CD4-positive, alpha-beta T cell (primary cell): ENCODE results near the gene APOB. TPM values are rescaled to one million over a fixed set of nuclear protein-coding genes. Genes with fewer than 3 reads are reported as not detected.

Experiments
- ATAC-seq: fragments of 200-7000 bp; cut with Tn5 transposase; one replicate; pipeline ENCODE4 v1.10.0; 2022; ENCODE audit warnings: mild to moderate bottlenecking; ENCODE audit not compliant: poor library complexity
- CTCF ChIA-PET: fragments of 350-600 bp; sonication (Branson Sonifier 250); formaldehyde crosslinking; loops from one replicate; lab custom pipeline; 2021; ENCODE audit warnings: antibody characterized with exemption, inconsistent platforms; lab: Charles Lee
- POLR2A ChIA-PET: fragments of 350-600 bp; sonication (Branson Sonifier 250); formaldehyde crosslinking; loops from one replicate; lab custom pipeline; 2021; ENCODE audit warnings: antibody characterized with exemption, inconsistent platforms; lab: Charles Lee
- DNase-seq, 14 experiments: peaks; one replicate each; pipeline ENCODE4 v3.0.0-alpha.2; 2013 to 2020; ENCODE audit warnings: mixed read lengths in 2 of 14
- H3K27ac ChIP-seq, 2 donors: one replicate each; pipeline versions ENCODE4 v1.5.1 to v1.7.0; 2013; ENCODE audit warnings: low read length in 2 of 2, low read depth in 1 of 2, mild to moderate bottlenecking in 1 of 2
- H3K27me3 ChIP-seq, 2 experiments: 1 replicate in 1 of 2; 2 replicates in 1 of 2; pipeline versions ENCODE4 v1.6.1 to v1.7.0; 2013; ENCODE audit warnings: low read length in 2 of 2, control low read depth in 1 of 2, mild to moderate bottlenecking in 1 of 2, moderate library complexity in 1 of 2; ENCODE audit not compliant: insufficient read depth in 2 of 2, control insufficient read depth in 1 of 2
- H3K36me3 ChIP-seq: one replicate; pipeline ENCODE4 v1.6.1; 2013; ENCODE audit warnings: low read length, control low read depth; ENCODE audit not compliant: insufficient read depth
- H3K4me1 ChIP-seq: one replicate; pipeline ENCODE4 v1.6.1; 2013; ENCODE audit warnings: low read length, control low read depth; ENCODE audit not compliant: insufficient read depth
- H3K4me3 ChIP-seq: one replicate; pipeline ENCODE4 v1.5.1; 2013; ENCODE audit warnings: mild to moderate bottlenecking, low read length, moderate library complexity
- H3K9me3 ChIP-seq, 2 experiments: 1 replicate in 1 of 2; 2 replicates in 1 of 2; pipeline versions ENCODE4 v1.6.1 to v1.7.0; 2013; ENCODE audit warnings: low read length in 2 of 2, mild to moderate bottlenecking in 2 of 2, control low read depth in 1 of 2, moderate library complexity in 1 of 2; ENCODE audit not compliant: control insufficient read depth in 1 of 2, insufficient read depth in 1 of 2
- H3K27ac Mint-ChIP-seq: one replicate; pipeline ENCODE4 v1.8.0; 2020; ENCODE audit warnings: mixed read lengths
- H3K27me3 Mint-ChIP-seq: one replicate; pipeline ENCODE4 v1.8.0; 2021; ENCODE audit warnings: mixed read lengths
- H3K36me3 Mint-ChIP-seq: one replicate; pipeline ENCODE4 v1.8.0; 2021; ENCODE audit warnings: low read depth, mixed read lengths
- H3K4me1 Mint-ChIP-seq: one replicate; pipeline ENCODE4 v1.8.0; 2021; ENCODE audit warnings: low read depth, mixed read lengths
- H3K4me3 Mint-ChIP-seq: one replicate; pipeline ENCODE4 v1.8.0; 2020; ENCODE audit warnings: mild to moderate bottlenecking, mixed read lengths
- H3K9me3 Mint-ChIP-seq: one replicate; pipeline ENCODE4 v1.8.0; 2020; ENCODE audit warnings: mixed read lengths
- intact Hi-C, 2 experiments: fragments of 100-400 bp; cut with DNase I in 1 of 2; cut with micrococcal nuclease in 1 of 2; formaldehyde crosslinking; loops; one replicate each; pipeline versions ENCODE4 v1.15.1 to v1.9.0; 2023 to 2025; cut with DNase I, micrococcal nuclease
- total RNA-seq, 174 experiments: library from RNA in 2 of 174; stranded (reverse) in 2 of 174; gene quantifications; one replicate each; pipeline ENCODE4 v1.2.3 and lab custom pipeline; 2021 to 2026
- TF ChIP-seq, protein P1 (sequence below): fragments of 200-600 bp; IDR thresholded peaks from one replicate; pipeline ENCODE4 v1.8.0; 2022; ENCODE audit warnings: antibody characterized with exemption, mild to moderate bottlenecking

Gene APOB
- total RNA-seq, 2 experiments from 2014 or later: not detected

DNA sequence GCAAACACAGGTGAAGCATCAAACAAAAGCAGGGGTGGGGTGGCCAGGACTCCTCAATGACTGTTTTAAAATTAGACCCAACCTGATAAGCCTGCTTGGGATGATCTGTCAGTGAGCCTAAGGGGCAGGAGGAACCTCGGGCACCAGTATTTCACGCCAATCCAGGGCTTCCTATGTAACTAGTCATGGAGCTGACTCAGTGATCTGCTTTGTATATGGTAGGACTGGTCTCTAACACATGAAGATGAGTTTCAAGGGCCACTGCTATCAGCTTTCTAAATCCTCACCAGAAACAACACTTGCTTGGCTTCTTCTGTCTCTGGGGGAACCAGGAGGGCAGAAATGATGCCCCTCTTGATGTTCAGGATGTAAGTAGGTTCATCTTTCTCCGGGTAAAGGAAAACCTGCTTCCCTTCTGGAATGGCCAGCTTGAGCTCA, 6.2 kb downstream of the APOB start:
- H3K27ac Mint-ChIP-seq: no peak overlapping the region
- Histone ChIP-seq H3K27me3 (peaks cover 3 to 5% of the 10 kb centered on the region in 2 experiments), H3K9me3 (no peaks in the 10 kb centered on the region), H3K36me3 (no peaks in the 10 kb centered on the region), H3K27ac (no peak overlapping the region), H3K4me3 (no peak overlapping the region), H3K4me1 (no peaks in the 10 kb centered on the region)
- POLR2A ChIA-PET: no interaction called here
- intact Hi-C loops: no loop called here
- TF ChIP-seq, protein P1, sequence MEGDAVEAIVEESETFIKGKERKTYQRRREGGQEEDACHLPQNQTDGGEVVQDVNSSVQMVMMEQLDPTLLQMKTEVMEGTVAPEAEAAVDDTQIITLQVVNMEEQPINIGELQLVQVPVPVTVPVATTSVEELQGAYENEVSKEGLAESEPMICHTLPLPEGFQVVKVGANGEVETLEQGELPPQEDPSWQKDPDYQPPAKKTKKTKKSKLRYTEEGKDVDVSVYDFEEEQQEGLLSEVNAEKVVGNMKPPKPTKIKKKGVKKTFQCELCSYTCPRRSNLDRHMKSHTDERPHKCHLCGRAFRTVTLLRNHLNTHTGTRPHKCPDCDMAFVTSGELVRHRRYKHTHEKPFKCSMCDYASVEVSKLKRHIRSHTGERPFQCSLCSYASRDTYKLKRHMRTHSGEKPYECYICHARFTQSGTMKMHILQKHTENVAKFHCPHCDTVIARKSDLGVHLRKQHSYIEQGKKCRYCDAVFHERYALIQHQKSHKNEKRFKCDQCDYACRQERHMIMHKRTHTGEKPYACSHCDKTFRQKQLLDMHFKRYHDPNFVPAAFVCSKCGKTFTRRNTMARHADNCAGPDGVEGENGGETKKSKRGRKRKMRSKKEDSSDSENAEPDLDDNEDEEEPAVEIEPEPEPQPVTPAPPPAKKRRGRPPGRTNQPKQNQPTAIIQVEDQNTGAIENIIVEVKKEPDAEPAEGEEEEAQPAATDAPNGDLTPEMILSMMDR: no peak
- no peaks in the 10 kb centered on the region for H3K9me3 Mint-ChIP-seq
- no peak overlapping the region for H3K4me3 Mint-ChIP-seq
- no peak for ATAC-seq
- H3K4me1 Mint-ChIP-seq: no peaks in the 10 kb centered on the region
- CTCF ChIA-PET: no interaction called here
- DNase-seq: no peak
- no peaks in the 10 kb centered on the region for H3K36me3 Mint-ChIP-seq
- peaks cover 42% of the 10 kb centered on the region for H3K27me3 Mint-ChIP-seq

DNA sequence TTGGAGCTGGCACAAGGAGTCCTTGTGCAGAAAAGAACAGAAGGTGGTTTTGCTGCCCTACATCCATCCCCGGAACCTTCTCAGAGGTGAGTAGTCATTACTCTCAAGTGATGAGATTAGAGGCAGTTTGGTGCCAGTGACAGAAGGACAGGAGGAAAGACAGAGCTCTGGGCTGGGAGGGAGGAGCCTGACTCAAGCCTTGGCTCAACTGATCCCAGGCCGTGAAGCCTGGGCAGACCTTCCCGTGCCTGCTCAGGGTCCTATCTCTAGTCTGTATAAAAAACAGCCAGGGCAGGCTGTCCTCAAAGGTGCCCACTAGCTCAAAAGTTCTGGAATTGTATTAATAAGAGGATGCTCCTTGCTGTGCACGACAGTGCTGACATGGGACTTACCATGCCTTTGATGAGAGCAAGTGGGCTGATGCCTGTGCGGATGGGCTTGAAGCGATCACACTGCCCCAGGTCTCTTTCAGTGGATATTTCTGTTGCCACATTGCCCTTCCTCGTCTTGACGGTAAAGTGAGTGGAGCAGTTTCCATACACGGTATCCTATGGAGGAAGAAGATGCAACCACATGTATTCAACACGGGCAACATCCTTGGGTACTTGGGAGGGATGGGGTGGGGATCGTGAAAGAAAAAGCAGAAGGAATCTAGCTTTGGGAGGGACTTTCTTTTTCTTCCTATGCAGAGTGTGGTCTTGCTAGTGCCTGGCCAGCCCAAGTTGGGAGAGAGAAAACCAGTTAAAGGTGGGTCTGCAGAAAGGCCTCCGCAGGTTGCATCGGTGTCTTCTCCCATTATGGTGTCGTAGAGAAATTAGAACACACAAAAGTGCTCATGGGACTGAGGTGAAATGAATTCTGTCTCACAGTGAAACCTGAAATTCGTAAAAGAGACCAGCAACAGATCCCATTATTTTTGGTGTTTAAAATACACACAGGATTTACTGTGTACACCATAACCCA, 6.9 kb downstream of the APOB start:
- TF ChIP-seq, protein P1: no peak
- Histone ChIP-seq H3K4me1 (no peaks in the 10 kb centered on the region), H3K36me3 (no peaks in the 10 kb centered on the region), H3K27ac (no peak overlapping the region), H3K4me3 (no peak overlapping the region), H3K9me3 (no peaks in the 10 kb centered on the region), H3K27me3 (peaks cover 3 to 4% of the 10 kb centered on the region in 2 experiments)
- Mint-ChIP-seq H3K27ac (no peak overlapping the region), H3K27me3 (peaks cover 36% of the 10 kb centered on the region), H3K4me1 (no peaks in the 10 kb centered on the region), H3K9me3 (no peaks in the 10 kb centered on the region), H3K36me3 (no peaks in the 10 kb centered on the region), H3K4me3 (no peak overlapping the region)
- ATAC-seq: no peak
- POLR2A ChIA-PET: no interaction called here
- intact Hi-C loops: no loop called here
- CTCF ChIA-PET: no interaction called here
- no peak for DNase-seq

DNA sequence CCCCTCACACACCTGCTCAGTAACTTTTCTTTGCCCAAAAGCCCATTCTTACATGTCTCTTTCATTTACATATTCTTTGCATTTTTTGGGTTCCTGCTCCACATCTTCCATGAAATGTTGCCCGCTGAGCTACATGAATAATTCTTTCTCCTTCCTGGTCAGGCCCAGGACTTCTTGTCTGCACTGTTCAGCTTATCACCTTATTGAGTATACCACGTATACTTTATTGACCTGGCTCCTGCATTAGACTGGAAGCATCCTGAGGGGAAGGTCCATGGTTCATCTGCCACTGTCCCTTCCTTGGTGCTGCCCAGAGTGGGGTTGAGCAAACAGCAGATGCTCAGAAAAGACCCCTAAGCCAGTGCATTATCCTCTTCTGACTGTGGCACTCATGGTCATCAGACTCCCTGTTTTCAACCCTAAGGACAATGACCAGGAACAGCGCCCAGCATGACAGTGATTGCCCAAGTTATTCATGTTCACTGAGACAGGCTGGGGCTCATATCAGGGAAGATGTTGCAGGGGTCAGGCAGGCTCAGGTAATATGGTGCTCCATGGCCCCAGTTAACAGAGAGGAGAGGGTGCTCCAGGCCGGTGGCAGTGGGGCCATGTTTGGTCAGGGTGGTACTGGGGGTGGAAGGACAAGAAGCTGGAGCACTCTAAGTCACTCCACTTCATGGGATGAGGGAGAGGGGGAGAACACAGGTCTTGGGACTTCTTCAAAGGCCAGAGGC, 7.7 kb downstream of the APOB start:
- H3K9me3 ChIP-seq: no peaks in the 10 kb centered on the region
- no peak overlapping the region for H3K4me3 Mint-ChIP-seq
- intact Hi-C loops: no loop called here
- TF ChIP-seq, protein P1: no peak
- DNase-seq: no peak
- no peak for ATAC-seq
- H3K27me3 ChIP-seq: peaks cover 3 to 4% of the 10 kb centered on the region in 2 experiments
- no peaks in the 10 kb centered on the region for H3K36me3 Mint-ChIP-seq
- no peaks in the 10 kb centered on the region for H3K4me1 Mint-ChIP-seq
- H3K4me1 ChIP-seq: no peaks in the 10 kb centered on the region
- ChIA-PET POLR2A (no interaction called here), CTCF (no interaction called here)
- H3K36me3 ChIP-seq: no peaks in the 10 kb centered on the region
- no peaks in the 10 kb centered on the region for H3K9me3 Mint-ChIP-seq
- no peak overlapping the region for H3K27ac ChIP-seq
- H3K27me3 Mint-ChIP-seq: peaks cover 27% of the 10 kb centered on the region
- no peak overlapping the region for H3K27ac Mint-ChIP-seq
- H3K4me3 ChIP-seq: no peak overlapping the region
